Measurements from ENCODE around the gene DPP10.

The DPP10 gene

DNA sequence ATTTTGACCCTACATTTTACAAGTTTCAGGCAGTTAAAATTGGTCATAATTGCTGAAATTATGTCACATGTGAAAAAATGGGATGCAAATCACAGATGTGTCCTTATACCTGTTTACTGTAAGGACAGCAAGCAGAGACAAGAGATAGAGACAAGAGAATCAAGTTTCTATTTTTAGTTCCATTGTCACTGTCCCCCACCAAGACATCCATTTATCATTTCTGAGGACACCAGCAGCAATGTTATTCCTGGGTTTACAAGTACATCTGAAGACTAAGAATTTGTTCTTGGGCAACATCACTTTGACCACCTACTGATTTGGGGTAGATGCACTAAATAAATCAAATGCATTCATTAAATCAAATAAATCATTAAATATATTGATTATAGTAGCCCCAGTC, 1111.7 kb downstream of the DPP10 start:
- no peak for DNase-seq (ENCODE audit: low spot score)
- Mint-ChIP-seq H3K4me3 (no peak overlapping the region), H3K4me1 (ENCODE audit: low read depth) (no peaks in the 10 kb centered on the region), H3K27me3 (ENCODE audit: low read depth) (no peaks in the 10 kb centered on the region), H3K9me3 (peaks cover 39% of the 10 kb centered on the region), H3K36me3 (ENCODE audit: low read depth) (no peaks in the 10 kb centered on the region), H3K27ac (no peak overlapping the region)

DNA sequence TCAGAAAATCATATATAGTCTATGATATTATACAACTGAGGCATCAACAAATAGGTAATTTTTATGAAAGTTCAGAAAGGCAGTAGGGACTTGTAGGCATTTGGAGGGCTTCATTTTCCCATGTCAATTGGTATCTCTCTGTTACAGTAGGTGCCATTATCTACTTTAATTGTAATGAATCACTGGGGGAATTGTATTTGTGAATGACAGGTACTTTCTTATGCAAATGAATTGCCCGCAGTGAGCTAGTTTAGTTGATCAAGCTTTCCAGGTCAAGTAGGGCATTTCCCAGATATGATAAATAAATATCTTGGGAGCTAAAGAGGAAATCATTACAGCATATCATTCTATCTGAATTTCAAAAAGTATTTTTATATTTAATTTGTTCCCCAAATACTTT, 1116.3 kb downstream of the DPP10 start:
- peaks cover 39% of the 10 kb centered on the region for H3K9me3 Mint-ChIP-seq
- H3K27ac Mint-ChIP-seq, result no peak overlapping the region
- H3K36me3 Mint-ChIP-seq (ENCODE audit: low read depth), result no peaks in the 10 kb centered on the region
- no peaks in the 10 kb centered on the region for H3K4me1 Mint-ChIP-seq (ENCODE audit: low read depth)
- H3K27me3 Mint-ChIP-seq (ENCODE audit: low read depth), result no peaks in the 10 kb centered on the region
- no peak for DNase-seq (ENCODE audit: low spot score)
- H3K4me3 Mint-ChIP-seq, result no peak overlapping the region

GRCh38 chr2:115560666-115561065, 1118.2 kb downstream of the DPP10 start:
- no peaks in the 10 kb centered on the region for H3K36me3 Mint-ChIP-seq (ENCODE audit: low read depth)

DNA sequence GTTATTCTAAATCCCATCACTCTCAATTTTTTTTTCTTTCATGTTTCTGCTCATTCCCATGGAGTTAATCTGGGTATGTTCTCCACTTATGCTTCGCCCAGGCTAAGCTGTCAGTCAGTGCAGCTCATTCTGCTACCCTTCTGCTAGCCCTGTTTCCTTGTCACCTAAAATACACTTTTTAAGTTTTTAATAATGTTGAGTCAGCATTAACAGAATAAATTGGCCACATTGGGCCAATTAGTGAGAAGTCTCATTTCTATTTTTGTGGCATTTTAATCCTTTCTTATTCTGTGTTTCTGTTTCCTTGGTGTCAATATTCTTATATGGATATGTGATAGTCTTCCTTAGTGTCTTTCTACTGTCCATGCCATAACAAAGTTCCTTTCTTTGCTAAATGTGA, 1126.2 kb downstream of the DPP10 start:
- Mint-ChIP-seq H3K9me3 (peaks cover 35% of the 10 kb centered on the region), H3K4me1 (ENCODE audit: low read depth) (no peaks in the 10 kb centered on the region), H3K36me3 (ENCODE audit: low read depth) (no peaks in the 10 kb centered on the region), H3K4me3 (no peak overlapping the region), H3K27ac (no peak overlapping the region), H3K27me3 (ENCODE audit: low read depth) (no peaks in the 10 kb centered on the region)
- DNase-seq (ENCODE audit: low spot score), result no peak

More at GRCh38 chr2:115560666-115561065, 1118.2 kb downstream of the DPP10 start:
- no peak for DNase-seq (ENCODE audit: low spot score)
- Mint-ChIP-seq H3K9me3 (peaks cover 29% of the 10 kb centered on the region), H3K27me3 (ENCODE audit: low read depth) (no peaks in the 10 kb centered on the region), H3K4me3 (no peak overlapping the region), H3K27ac (no peak overlapping the region), H3K4me1 (ENCODE audit: low read depth) (no peaks in the 10 kb centered on the region)

DNA sequence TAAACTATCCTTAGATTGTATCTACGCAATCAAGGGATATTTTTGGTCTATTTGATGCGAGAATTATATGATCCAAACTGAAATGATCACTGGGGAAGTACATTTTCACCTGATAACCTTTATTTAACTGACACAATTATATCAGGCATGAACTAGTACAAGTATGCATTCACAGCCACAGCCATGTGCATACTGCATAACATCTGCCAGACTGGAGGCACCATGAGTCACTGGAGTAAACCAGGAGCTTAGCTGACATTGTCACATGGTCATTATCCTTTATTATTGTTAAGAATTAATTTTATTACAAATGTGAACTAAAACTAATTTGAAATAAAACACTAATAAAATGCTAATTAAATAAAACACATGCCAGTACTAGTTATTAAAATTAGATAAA, 1127.1 kb downstream of the DPP10 start:
- Mint-ChIP-seq H3K9me3 (peaks cover 44% of the 10 kb centered on the region), H3K27ac (no peak overlapping the region), H3K27me3 (ENCODE audit: low read depth) (no peaks in the 10 kb centered on the region), H3K4me1 (ENCODE audit: low read depth) (no peaks in the 10 kb centered on the region), H3K36me3 (ENCODE audit: low read depth) (no peaks in the 10 kb centered on the region), H3K4me3 (no peak overlapping the region)
- no peak for DNase-seq (ENCODE audit: low spot score)

- Mint-ChIP-seq H3K4me3 (no peak overlapping the region), H3K9me3 (peaks cover 54% of the 10 kb centered on the region), H3K4me1 (ENCODE audit: low read depth) (no peaks in the 10 kb centered on the region), H3K27me3 (ENCODE audit: low read depth) (no peaks in the 10 kb centered on the region), H3K27ac (no peak overlapping the region), H3K36me3 (ENCODE audit: low read depth) (no peaks in the 10 kb centered on the region)
- no peak for DNase-seq (ENCODE audit: low spot score)
Observed at GRCh38 chr2:115572746-115573145, 1130.3 kb downstream of the DPP10 start.

DNA sequence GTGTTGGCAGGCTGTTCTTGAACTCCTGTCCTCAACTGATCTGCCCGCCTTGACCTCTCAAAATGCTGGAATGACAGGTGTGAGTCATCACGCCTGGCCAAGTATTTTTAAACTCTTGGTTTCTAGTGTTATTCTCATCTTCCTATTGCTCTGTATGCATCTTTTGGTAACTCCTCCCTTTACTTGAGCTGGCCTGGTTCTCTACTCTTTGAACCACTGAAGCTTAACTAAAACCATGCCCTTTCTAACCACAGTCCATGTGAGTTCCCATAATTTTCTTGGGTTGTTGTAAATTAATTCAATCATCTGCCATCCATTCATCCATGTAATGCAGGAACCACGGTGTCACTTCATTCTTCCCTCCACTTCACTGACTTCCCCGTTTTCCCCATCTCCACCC, 1131.3 kb downstream of the DPP10 start:
- H3K36me3 Mint-ChIP-seq (ENCODE audit: low read depth), result no peaks in the 10 kb centered on the region
- no peak overlapping the region for H3K4me3 Mint-ChIP-seq
- H3K27ac Mint-ChIP-seq, result no peak overlapping the region
- H3K27me3 Mint-ChIP-seq (ENCODE audit: low read depth), result no peaks in the 10 kb centered on the region
- no peak for DNase-seq (ENCODE audit: low spot score)
- no peaks in the 10 kb centered on the region for H3K4me1 Mint-ChIP-seq (ENCODE audit: low read depth)
- peaks cover 50% of the 10 kb centered on the region for H3K9me3 Mint-ChIP-seq

DNA sequence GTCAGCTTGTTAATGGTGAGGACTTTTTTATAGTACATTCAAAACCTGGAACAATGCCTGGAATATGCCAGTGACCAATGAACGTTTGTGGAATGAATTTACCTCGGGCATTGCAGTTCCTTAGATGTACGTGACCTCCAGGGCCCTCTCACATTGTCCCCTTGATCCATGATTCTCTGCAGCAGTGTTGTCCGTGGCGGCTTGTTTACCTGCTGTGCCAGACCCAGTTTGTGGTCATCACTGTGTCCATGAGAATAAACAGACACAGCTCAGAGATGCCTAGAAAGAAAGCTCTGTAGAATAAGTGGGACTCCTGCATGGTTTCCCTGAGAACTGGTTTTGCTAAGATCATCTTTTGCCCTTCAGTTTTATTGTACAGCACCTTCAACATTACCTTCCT, 1132.2 kb downstream of the DPP10 start:
- H3K9me3 Mint-ChIP-seq, result peaks cover 52% of the 10 kb centered on the region
- H3K36me3 Mint-ChIP-seq (ENCODE audit: low read depth), result no peaks in the 10 kb centered on the region
- H3K27me3 Mint-ChIP-seq (ENCODE audit: low read depth), result no peaks in the 10 kb centered on the region
- no peak overlapping the region for H3K27ac Mint-ChIP-seq
- H3K4me3 Mint-ChIP-seq, result no peak overlapping the region
- H3K4me1 Mint-ChIP-seq (ENCODE audit: low read depth), result no peaks in the 10 kb centered on the region
- no peak for DNase-seq (ENCODE audit: low spot score)

DNA sequence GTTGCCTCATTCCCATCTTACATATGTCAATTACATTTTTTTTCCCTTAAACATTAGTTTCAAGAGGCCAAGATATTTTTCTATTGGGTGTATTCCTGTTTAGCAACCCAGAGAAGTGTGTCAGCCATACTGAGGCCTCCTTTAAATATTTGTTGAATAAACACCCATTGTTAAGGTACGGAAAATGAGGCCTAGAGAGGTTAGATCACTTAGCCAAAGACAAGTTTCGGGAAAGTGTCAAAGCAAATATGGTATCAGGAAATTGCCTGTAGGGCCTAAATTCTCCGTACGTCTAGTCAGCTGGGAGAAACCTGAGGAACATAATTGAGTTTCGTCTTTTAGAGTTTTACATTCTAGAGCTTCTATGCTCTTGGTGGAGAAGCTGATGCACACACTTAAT, 1138.3 kb downstream of the DPP10 start:
- Mint-ChIP-seq H3K36me3 (ENCODE audit: low read depth) (no peaks in the 10 kb centered on the region), H3K27me3 (ENCODE audit: low read depth) (no peaks in the 10 kb centered on the region), H3K9me3 (peaks cover 58% of the 10 kb centered on the region), H3K4me1 (ENCODE audit: low read depth) (no peaks in the 10 kb centered on the region), H3K27ac (no peak overlapping the region), H3K4me3 (no peak overlapping the region)
- DNase-seq (ENCODE audit: low spot score), result no peak

DNA sequence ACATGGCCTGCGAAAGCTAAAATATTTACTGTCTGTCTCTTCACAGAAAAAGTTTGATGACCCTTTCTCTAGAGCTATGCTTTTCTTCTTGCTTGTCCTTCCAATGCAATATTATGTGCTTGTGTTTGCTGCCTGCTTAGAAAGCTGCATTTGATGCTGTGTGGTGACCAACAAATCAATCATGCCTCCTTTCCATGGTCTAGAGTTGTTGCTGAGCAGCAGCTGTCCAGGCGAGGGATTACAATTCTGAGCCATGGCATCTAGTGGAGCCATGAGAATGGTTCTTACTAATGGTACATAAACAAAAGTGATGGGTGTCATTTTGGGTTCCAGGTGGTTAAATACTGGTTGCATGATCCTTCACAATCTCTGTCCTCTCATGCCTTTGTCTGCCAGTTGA, 1142.1 kb downstream of the DPP10 start:
- DNase-seq (ENCODE audit: low spot score), result no peak
- Mint-ChIP-seq H3K4me3 (no peak overlapping the region), H3K27me3 (ENCODE audit: low read depth) (no peaks in the 10 kb centered on the region), H3K4me1 (ENCODE audit: low read depth) (no peaks in the 10 kb centered on the region), H3K36me3 (ENCODE audit: low read depth) (no peaks in the 10 kb centered on the region), H3K9me3 (peaks cover 43% of the 10 kb centered on the region), H3K27ac (no peak overlapping the region)

GRCh38 chr2:115596659-115597375, 1154.4 kb downstream of the DPP10 start:
- Mint-ChIP-seq H3K36me3 (ENCODE audit: low read depth) (no peaks in the 10 kb centered on the region), H3K4me3 (no peak overlapping the region), H3K9me3 (peaks cover 24% of the 10 kb centered on the region), H3K27me3 (ENCODE audit: low read depth) (no peaks in the 10 kb centered on the region), H3K4me1 (ENCODE audit: low read depth) (no peaks in the 10 kb centered on the region), H3K27ac (no peak overlapping the region)
- DNase-seq (ENCODE audit: low spot score), result no peak

DNA sequence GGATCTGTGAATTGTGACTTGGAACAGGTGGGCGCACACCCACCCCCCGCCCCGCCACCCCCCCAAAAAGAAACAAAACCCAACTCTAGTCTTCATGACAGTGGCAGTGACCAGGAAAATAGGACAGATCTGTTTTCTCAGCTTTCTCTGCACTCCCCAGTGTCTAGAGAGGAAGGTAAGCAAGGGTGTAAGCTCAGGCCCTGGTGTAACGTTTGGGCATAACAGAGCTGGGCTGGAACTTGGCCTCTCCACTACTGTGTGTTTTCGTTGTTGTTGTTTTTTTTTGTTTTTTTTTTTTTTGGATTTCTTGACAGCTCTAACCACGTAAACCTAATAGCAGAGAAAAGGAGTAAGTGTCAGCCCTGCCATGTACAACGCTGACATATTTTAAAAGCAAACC, 1160.8 kb downstream of the DPP10 start:
- Mint-ChIP-seq H3K4me3 (no peak overlapping the region), H3K27me3 (ENCODE audit: low read depth) (no peaks in the 10 kb centered on the region), H3K4me1 (ENCODE audit: low read depth) (no peaks in the 10 kb centered on the region), H3K27ac (no peak overlapping the region), H3K36me3 (ENCODE audit: low read depth) (no peaks in the 10 kb centered on the region), H3K9me3 (peaks cover 35% of the 10 kb centered on the region)
- no peak for DNase-seq (ENCODE audit: low spot score)

DNA sequence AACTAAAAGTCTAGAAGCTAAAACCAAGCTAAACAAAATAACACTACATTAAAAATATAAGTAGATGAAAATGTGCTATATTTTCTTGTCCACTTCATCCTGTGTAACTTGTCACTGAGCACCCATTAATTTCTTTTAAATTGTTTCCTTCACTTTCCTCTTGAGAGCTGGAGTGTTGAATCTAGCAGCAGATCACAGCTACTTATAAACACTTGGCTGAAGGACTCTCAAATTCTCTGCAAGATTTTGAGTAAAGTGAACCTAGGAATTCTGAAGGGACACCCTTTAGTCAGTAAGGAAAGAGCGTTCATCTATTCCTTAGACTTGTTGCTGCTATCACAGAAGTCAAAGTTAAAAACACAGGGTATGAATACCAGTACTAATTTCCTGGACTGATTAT, 1163.9 kb downstream of the DPP10 start:
- Mint-ChIP-seq H3K36me3 (ENCODE audit: low read depth) (no peaks in the 10 kb centered on the region), H3K9me3 (peaks cover 44% of the 10 kb centered on the region), H3K27me3 (ENCODE audit: low read depth) (no peaks in the 10 kb centered on the region), H3K27ac (no peak overlapping the region), H3K4me3 (no peak overlapping the region), H3K4me1 (ENCODE audit: low read depth) (no peaks in the 10 kb centered on the region)
- no peak for DNase-seq (ENCODE audit: low spot score)

DNA sequence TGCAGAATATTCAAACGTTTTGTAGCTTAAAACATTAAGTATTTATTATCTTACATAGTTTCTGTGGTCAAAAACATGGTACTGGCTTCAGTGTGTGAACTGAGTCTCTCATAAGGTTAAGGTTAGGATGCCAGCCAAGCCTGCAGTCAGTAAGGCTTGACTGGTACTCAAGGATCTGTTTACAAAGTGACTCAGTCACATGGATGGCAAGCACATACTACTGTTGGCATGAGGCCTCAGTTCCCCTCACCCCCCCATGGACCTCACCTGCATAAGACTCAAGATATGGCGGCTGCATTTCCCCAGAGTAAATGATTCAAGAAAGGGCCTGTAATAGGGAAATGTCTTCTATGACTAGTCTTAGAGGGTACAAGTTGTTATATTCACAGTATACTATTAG, 1167.5 kb downstream of the DPP10 start:
- no peaks in the 10 kb centered on the region for H3K36me3 Mint-ChIP-seq (ENCODE audit: low read depth)
- no peak for DNase-seq (ENCODE audit: low spot score)
- peaks cover 45% of the 10 kb centered on the region for H3K9me3 Mint-ChIP-seq
- no peaks in the 10 kb centered on the region for H3K4me1 Mint-ChIP-seq (ENCODE audit: low read depth)
- H3K27me3 Mint-ChIP-seq (ENCODE audit: low read depth), result no peaks in the 10 kb centered on the region
- no peak overlapping the region for H3K4me3 Mint-ChIP-seq
- H3K27ac Mint-ChIP-seq, result no peak overlapping the region

GRCh38 chr2:115610888-115611287, 1168.4 kb downstream of the DPP10 start:
- DNase-seq (ENCODE audit: low spot score), result no peak
- Mint-ChIP-seq H3K36me3 (ENCODE audit: low read depth) (no peaks in the 10 kb centered on the region), H3K4me1 (ENCODE audit: low read depth) (no peaks in the 10 kb centered on the region), H3K27ac (no peak overlapping the region), H3K4me3 (no peak overlapping the region), H3K27me3 (ENCODE audit: low read depth) (no peaks in the 10 kb centered on the region), H3K9me3 (peaks cover 45% of the 10 kb centered on the region)

Measured in T-helper 2 cell treated with Interferon-gamma antibody and Interleukin-4, amounts not matched to agents 5 μg/mL and 100 μg/mL, for 36 hours (primary cell).